GM19467 (cell line): ENCODE measurements around the gene ENO3.

ENCODE experiments used
- ATAC-seq: cut with Tn5 transposase; IDR thresholded peaks from one replicate; pipeline ENCODE4 v1.9.1; 2021; ENCODE audit warnings: mild to moderate bottlenecking, moderate library complexity; ENCODE audit not compliant: unreplicated experiment

The ENO3 gene

DNA sequence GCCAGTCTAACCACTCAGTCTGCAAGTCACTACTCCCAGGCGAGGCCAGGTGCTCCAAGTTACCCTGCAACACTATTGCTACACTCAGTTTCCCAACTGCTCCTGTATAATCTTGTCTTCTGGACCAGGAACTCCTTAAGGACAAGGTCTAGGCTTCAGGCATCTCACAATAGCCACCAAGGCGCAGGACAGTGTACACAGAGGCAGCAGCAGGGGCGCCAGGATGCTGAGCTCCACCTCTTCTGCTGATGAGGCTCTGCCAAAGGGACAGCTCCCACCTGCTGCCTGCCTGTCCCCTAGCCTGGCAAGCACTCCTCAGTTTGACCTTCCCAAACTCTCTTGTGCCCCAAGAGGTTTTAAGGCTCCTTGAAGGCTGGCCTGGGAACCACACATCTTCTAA, 14.5 kb upstream of the ENO3 start:
- no peak for ATAC-seq

DNA sequence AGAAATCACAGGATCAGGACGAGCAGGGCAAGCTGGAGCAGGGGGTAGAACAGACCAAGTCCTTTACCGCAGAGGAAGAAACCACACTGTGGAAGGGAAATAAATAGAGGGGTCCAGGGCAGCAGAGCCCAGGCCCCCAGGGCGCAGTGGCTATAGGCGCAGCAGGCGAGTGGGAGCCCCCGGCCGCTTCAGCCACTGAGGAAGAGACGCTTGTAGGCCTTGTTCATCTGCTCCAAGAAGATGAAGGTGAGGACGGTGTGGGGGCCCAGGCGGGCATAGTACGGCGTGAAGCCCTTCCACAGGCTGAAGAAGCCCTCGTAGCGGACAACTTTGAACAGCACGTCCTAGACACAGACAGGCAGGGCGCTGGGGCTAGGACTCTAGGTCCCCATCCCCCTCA, 13.4 kb upstream of the ENO3 start:
- ATAC-seq: no peak

DNA sequence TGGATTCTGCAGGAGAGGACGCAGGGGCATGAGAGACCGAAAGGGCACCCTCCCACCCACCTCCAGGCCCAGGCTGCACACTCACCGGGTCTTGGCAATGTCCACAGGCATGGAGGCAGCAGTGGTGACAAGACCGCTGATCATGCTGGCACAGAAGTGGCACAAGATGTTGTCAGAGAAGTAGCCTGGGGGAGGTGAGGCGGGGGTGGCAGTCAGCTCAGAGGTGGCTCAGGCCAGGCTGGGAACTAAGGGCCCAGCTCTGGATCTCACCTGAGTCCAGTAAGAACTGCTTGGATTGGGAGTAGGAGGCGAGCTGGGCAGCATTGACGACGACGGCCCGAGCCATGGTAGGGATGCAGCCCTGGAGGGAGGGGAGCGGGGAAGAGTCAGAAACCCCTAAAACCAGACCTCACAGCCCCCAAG, 12.8 kb upstream of the ENO3 start:
- ATAC-seq: no peak

DNA sequence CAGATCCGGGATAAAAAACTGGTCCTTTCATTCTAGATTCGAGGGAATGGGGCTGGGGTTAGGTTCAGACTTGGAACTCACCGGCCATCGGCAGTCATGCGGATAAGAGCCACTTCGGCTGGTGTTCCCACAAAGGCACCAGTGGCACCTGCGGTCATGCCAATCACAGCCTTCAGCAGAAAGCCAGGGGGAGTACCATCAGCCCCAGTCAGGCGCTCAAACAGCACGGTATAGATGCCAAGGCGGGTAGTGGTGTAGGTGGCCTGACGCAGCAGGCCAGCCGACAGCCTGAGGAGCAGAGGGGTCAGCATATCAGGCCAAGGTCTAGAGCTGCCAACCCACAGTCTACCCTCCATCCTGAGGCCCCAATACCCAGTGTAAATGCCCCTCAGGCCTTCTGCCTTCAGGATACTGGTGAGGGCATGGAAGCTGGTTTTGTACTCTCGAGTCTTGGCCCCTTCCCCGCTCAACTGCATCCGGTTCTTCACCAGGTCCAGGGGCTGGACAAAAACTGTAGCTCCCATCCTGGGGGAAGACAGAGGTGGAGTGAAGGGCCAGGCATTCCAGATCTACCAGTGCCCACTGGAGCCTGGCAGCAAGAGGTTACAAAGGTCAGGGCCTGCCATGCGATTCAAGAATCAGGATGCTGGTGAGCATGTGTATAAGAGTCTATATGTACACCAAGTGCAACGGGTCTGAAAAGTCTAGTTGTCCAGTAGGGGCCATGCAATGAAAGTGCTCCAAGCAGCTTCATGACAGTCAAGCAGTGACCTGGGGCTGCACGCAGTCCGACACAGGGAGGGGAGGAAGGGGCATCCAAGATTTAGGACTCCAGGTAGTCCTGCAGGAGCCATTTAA, 12.0 kb upstream of the ENO3 start:
- ATAC-seq: no peak

DNA sequence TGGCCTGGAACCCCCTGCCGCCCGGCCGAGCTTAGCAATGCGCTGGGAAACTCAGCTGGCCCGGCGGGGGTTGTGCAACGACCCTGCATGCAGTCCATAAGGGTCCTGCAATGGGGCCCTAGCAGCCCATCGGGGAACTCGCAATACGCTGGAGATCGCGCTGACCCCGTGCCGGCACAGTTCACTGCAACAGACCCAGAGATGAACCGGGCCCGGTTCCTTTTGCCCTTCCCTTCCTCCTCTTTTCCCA, 11.4 kb upstream of the ENO3 start:
- ATAC-seq: no peak

DNA sequence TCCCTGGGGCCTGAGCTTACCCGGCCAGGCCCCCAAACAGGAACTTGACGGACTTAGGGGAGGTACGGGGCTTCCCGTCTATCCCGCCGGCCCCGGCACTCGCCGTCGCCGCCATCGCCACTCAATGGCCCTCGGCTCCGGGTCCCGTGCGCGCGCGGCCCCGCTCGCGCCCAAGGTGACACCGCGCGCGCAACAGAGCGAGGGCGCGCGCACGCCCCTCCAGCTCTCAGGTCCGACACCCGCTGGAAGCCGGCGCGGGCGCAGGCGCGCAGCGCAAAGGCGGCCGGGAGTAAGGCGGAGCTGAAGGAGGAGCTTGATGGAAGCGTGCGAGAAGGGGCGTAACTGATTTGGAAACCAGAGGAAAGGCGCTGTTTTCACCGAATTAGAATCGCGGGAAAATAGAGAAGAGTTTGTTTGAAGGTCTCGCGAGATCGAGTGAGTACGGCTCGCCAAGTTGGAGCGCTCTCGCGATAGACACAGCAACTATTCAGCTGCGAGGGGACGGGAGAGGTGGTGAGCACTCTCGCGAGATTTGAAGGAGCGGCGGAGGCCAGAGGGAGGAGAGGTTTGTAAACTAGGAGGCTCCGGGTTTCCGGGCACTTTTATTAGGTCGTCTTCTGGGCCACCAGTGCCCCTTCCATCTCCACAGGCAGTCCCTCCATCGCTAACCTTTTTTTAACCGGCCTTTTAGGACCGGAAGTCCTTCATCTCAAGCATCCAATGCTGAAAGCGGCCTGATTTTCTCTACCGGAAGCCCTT, 10.9 kb upstream of the ENO3 start, which contains the start of the genes RNF167 and SLC25A11:
Gene RNF167 (plus strand): TSS at position 473 of the 759 bp plus-strand sequence. CDS start 642 bp downstream, outside the sequence.
Gene SLC25A11 (minus strand): TSS at position 251 of the 759 bp plus-strand sequence. CDS start 136 bp downstream, at position 115.
- ATAC-seq: peak; percentile 64

DNA sequence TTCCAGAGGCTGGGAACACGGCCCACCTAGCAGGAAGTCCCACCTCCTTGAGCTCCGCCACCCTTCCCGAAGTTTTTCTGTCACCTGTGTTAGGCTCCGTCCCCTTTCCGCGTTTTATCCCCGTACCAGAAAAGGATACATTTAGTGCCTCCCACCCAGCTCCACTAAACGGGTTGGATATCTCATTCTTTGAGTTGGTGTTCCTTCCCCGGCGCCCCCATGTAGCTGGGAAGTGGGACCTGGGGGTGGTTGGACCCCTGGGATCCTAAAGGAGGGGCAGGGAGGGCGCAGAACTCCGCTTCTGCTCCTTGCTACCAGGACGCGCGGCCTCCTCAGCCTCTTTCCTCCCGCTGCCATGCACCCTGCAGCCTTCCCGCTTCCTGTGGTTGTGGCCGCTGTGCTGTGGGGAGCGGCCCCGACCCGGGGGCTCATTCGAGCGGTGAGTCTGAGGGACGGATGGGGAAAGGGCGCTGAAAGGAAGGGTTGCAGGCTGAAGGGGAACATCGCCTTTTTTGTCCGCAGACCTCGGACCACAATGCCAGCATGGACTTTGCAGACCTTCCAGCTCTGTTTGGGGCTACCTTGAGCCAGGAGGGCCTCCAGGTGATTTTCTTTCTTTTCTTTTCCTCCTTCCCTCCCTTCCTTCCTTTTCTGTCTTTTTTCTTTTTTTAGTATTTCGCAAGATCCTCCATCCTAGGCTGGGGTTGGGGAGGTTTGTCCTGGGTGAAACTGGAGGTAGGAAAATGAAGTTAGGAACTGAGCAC, 10.2 kb upstream of the ENO3 start:
- no peak for ATAC-seq

DNA sequence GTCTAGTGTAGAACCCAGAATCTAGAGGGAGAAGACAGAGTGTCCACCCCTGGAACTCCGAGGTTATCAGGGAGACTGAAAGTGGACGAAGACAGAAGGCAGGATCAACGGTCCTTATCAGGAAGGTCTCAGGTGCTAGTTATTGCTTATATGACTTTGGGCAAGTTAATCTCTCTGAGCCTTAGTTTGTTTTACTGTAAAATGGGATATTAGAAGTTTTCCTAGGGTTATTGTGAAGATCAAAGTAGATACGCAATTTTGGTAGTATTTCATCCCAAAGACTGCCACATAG, 9.7 kb upstream of the ENO3 start:
- no peak for ATAC-seq

DNA sequence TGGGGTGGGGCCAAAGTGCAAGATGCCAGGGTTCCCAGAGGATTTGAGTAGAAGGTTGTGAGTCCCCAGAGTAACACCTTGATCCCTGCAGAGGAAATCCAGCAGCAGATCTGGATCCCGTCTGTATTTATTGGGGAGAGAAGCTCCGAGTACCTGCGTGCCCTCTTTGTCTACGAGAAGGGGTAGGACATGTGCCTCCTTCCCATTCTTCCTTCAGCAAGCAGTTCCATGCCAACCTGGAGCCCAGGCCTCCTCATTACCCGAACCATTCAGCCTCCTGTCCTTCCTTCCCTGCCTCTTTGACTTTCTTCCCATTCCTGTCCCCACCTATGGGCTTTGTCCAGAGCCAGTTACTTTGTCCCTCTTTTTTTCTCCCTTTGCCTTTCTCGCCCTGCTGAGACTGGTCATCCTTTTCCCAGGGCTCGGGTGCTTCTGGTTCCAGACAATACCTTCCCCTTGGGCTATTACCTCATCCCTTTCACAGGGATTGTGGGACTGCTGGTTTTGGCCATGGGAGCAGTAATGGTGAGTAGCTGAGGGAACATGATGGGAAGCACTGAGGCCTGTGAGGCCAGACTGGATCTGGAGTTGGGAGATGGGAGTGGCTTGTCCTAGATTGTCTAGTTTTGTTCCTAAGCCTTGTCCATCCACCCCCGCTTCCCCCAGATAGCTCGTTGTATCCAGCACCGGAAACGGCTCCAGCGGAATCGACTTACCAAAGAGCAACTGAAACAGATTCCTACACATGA, 8.0 kb upstream of the ENO3 start:
- ATAC-seq: no peak

DNA sequence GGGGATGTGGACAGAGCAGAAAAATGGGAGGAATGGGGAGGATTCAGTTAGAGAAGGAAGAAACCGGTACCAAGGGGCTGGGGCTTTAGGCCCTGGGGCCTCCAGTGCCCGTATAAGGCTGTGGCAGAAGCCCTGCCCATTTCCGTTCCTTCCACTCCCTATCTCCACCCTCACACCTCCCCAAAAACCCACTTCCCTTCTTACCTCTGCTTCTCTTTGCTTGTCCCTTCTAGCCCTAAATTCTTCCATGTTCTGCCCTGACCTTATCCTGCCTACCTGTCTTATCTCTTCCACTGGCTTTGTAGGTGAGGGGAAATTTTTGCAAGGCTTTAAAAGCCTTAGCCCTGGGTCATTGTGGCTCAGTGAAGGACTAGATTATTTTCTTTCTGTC, 6.8 kb upstream of the ENO3 start:
- ATAC-seq: no peak

DNA sequence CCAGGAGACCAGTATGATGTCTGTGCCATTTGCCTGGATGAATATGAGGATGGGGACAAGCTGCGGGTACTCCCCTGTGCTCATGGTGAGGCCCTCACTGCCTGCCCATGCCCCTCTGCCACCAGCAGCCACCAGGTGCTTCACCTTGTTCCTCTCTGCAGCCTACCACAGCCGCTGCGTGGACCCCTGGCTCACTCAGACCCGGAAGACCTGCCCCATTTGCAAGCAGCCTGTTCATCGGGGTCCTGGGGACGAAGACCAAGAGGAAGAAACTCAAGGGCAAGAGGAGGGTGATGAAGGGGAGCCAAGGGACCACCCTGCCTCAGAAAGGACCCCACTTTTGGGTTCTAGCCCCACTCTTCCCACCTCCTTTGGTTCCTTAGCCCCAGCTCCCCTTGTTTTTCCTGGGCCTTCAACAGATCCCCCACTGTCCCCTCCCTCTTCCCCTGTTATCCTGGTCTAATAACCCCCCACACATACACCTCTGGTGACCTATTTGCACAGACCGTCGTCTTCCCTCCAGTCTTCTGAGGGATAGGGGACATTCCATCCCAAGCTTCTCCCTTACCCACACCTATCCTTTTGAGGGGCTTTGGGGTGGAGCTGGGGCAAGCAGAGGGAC, 6.3 kb upstream of the ENO3 start:
- no peak for ATAC-seq

DNA sequence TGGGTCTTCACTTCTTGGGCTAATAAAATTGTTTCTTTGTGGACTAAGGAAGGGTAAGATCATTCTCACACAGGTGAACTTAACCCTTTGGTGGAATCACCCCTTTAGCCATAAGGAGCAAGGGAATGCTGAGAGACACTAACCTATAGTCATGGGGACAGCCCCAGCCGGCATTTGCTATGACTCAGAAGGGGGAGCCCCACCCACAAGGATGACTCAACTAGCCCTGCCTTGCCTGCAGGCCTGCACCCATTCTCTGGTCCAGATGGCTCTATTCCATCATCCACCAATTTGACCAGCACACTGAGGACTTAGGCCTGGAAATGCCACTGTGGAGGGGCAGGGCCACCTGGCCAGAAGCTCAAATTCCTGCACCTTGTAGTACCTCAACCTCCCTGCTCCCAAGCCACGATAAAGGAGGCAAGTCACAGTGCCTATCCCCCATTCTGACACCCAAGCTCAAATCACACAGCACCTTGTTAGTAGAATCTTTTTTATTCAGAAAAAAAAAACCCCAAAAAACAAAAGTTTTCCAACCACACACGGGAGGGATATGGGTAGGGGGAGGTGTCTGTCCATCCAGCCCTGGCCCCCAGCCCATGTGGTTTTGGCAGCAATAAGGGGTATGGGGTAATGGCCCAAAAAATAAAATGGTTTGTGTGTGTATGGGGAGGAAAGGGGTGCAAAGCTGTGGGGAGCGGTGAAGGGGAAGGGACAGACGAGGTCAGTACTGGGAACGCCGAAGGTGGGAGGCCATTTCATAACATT, 5.6 kb upstream of the ENO3 start:
- ATAC-seq: no peak

DNA sequence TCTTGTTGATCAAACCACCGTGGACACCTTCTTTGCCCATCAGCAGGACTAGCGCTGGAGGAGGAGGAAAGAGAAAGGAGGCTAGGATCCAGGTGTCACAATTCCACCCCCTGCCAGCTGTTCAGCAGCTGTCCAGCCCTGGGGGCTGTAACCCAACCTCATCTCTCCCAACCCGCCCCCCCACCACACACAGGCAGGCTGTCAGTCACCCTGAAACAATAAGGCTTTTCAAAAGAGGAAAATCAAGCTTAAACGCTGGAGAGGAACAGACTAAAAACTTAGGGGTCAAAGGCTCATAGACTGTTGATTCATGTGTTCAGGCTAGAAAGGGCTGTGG, 5.0 kb upstream of the ENO3 start:
- no peak for ATAC-seq

DNA sequence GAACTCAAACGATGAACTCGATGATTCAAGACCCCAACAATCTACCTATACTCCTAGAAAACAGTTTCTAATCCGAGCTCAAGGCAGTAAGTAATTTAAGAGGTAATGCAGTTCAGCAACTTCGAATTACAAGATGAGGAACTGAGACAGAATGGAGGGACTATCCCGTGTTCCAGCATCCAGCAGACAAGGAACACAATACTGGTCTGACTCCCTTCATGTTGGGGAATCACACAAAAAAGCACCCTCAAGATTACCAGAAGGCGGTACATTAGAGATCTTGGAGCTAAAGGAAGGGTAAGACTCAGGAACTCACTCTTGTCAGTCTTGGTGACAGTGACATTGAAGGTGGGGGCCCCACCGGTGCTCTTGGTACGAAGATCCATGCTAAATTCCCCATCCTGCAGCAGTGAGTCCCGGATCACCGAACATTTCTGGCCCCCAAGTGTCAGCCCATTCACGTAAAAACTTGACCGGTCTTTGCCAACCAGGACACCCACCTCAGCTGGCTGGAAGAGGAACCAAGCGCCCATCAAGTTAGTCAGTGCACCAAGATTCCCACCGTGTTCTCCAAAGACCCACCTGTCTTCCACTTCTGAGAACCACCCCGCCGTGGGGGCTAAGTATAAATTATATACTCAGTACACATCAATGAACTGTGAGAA, 4.5 kb upstream of the ENO3 start:
- ATAC-seq: no peak

DNA sequence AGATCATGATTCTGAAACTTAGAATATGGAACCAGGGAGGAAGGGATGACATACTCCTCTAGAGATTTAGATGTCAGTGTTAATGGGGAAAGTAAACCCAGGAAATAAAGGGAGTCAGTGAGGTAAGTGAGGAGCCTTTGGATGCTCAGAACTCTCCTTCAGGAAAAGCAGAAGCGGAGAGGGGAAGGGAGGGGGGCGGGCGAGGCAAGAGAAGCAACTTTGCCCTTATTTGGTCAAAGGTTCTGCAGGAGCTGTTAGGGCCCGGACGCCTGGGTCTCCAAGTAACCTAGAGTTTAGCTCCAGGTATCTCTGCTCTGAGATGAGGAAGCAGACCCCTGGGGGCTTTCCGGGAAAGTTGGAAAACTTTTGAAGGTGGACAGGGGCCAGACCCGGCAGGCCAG, 3.9 kb upstream of the ENO3 start:
- ATAC-seq: no peak

DNA sequence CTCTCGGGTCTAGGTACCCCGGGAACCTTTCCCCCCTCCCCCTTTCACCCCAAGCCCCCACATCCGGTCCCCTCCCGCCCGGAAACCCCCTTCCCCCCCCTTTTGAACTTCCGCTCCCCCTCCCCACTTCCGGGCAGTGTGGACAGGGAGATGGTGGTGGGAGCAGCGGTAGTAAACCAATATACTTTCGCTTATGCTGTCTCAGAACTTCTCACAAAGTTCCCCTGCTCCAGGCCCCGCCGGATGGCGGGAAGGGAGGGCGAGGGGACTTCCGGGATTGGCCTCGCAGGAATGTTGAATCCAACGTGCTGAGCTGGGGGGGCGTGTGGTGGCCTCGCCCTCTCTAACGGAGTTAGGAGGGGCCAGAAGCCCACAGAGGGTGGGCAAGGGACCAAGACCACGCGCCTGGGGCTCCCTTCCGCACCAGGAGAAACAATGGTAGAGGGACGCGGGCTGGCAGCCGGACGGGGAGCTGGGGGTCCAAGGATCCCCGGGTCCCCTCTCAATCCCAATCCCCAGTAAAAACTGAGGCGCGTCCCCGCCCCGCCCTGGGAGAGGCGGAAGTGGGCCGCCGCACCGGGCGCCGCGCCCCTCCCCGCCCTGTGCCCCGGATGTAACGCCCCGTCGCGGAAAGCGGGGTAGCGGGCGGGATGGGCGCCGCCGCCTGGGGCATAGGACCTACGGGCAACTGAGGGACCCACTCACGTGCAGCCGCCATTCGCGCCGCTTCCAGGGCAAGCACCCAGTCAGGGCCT, 3.3 kb upstream of the ENO3 start:
- no peak for ATAC-seq

DNA sequence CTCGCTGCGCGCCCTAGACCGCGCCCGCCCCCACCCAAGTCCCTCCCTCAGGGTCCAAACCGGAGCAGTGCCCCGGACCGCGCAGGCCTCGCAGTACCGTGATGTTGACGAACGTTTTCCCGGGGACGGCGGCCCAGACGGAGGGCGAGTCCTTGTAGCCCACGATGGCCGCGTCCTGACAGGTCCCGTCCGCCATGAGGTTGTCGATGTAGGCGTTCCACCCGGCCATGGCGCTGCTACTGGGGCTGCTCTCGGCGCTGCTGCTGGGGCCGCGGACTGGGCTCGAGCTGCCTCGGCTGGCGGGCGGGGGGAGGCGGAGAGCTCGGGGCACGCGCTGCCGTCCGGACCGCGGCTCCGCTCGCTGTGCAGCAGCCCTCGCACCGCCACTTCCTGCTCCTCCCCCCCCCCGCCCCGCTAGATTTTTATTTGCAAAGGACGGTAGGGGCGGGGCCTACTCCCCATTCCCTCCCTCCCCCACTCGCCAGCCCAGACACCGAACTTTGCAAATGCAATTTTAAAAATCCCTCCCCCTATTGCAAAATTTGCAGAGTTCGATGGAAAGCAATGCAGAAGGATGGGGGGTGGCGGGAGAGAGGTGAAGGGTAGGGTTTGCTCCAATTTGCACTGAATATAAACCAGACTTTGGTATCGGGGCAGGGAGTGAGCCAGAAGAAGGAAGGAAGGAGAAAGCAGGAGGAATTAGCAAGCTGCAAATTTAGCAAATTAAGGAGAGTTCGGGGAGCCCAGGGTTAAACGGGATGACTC, 2.6 kb upstream of the ENO3 start, which contains the start of gene PFN1:
Gene PFN1 (minus strand): TSS at position 365 of the 765 bp plus-strand sequence. CDS start 136 bp downstream, at position 229.
- peak; percentile 7 for ATAC-seq

DNA sequence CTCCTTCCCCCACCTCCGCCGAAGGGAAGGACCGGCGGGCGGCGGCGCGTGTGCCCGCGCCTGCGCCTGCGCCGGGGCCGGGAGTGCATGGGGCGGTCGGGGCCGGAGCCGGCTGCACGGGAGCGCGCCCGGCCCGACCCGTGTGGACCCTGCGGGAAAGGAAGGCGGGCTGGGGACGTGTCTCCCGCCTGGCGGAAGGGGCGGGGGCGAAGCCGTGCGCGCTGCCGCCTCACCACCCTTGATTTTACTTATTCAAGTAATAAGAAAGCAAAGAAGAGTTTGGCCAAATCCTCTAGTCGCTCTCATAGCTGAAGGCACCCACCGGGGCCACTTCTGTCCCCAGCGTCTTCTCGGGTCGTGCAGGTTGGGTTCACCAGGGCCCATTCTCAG, 2.0 kb upstream of the ENO3 start:
- peak; percentile 26 for ATAC-seq
